Tibial artery (tissue), 4 donors: ENCODE results near the gene DCAF10.
A peak's percentile ranks its signal among the peaks of the same experiment; 100 is the strongest.

ENCODE experiments used
- DNase-seq, 2 donors: peaks; one replicate each; pipeline ENCODE4 v3.0.0-alpha.2; 2019
- H3K27ac ChIP-seq, 2 donors: fragments of 200-600 bp; sonication (generic) in 1 of 2; 1 replicate in 1 of 2; 2 replicates in 1 of 2; pipeline ENCODE4 v1.5.1; 2018 to 2019; ENCODE audit warnings: mild to moderate bottlenecking in 1 of 2
- H3K27me3 ChIP-seq, 2 donors: fragments of 200-600 bp; sonication (generic) in 1 of 2; one replicate each; pipeline versions ENCODE4 v1.5.1 to v1.6.0; 2016 to 2019
- H3K36me3 ChIP-seq, 3 donors: fragments of 200-600 bp; sonication (generic) in 2 of 3; one replicate each; pipeline ENCODE4 v1.5.1; 2016 to 2019; ENCODE audit warnings: mild to moderate bottlenecking in 2 of 3
- H3K4me1 ChIP-seq, 4 donors: fragments of 200-600 bp; sonication (generic) in 2 of 4; 1 replicate in 3 of 4; 2 replicates in 1 of 4; pipeline ENCODE4 v1.5.1; 2016 to 2019
- H3K4me3 ChIP-seq, 2 donors: fragments of 200-600 bp; sonication (generic) in 1 of 2; 1 replicate in 1 of 2; 2 replicates in 1 of 2; pipeline ENCODE4 v1.5.1; 2018 to 2019; ENCODE audit warnings: mild to moderate bottlenecking in 2 of 2
- H3K9me3 ChIP-seq, 3 donors: fragments of 200-600 bp; sonication (generic) in 1 of 3; one replicate each; pipeline ENCODE4 v1.5.1; 2016 to 2019
- intact Hi-C: fragments of 100-400 bp; cut with DNase I; formaldehyde crosslinking; loops from one replicate; pipeline ENCODE4 v1.15.0; 2023; ENCODE audit warnings: low total_unique reads
- TF ChIP-seq, protein P1 (sequence below), 2 experiments: fragments of 200-600 bp in 1 of 2; fragments of 450-650 bp in 1 of 2; IDR thresholded peaks; one replicate each; pipeline ENCODE4 v1.5.1; 2017 to 2019; ENCODE audit warnings: antibody characterized with exemption in 2 of 2, mild to moderate bottlenecking in 1 of 2, moderate library complexity in 1 of 2

The DCAF10 gene

DNA sequence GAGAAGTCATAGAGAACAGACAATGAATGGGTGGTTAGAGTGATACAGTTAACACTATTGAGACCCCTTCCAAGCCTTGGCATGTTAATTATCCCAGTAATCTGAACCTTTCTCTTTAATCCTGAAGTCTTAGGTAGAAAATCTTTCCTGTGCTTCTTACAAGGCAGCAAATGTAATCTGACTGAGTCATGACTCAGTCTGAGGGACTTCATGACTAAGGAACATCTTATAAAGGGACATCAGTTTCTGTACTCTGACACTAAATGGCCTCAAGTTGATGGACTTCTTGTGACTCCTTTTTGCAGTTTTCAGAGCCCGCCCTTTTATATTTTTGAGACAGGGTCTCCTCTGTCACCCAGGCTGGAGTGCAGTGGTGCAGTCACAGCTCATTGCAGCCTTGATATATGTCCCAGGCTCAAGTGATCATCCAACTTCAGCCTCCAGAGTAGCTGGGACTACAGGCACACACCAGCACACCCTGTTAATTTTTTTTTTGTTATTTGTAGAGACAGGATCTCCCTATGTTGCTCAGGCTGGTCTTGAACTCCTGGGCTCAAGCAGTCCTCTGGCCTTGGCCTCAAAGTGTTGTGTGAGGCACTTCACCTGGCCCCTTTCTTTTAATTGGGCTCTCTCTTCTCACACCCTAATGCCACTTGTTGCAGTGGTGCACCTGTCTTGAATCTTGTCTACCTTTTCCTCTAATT lies 25.2 kb upstream of the DCAF10 start:
- DNase-seq = no peak
- H3K36me3 ChIP-seq = peaks cover 52 to 86% (median 61%) of the 10 kb centered on the region in 3 donors
- H3K4me1 ChIP-seq = no peaks in the 10 kb centered on the region
- H3K4me3 ChIP-seq = no peak overlapping the region
- no peaks in the 10 kb centered on the region for H3K27me3 ChIP-seq
- H3K27ac ChIP-seq = no peak overlapping the region
- TF ChIP-seq, protein P1, sequence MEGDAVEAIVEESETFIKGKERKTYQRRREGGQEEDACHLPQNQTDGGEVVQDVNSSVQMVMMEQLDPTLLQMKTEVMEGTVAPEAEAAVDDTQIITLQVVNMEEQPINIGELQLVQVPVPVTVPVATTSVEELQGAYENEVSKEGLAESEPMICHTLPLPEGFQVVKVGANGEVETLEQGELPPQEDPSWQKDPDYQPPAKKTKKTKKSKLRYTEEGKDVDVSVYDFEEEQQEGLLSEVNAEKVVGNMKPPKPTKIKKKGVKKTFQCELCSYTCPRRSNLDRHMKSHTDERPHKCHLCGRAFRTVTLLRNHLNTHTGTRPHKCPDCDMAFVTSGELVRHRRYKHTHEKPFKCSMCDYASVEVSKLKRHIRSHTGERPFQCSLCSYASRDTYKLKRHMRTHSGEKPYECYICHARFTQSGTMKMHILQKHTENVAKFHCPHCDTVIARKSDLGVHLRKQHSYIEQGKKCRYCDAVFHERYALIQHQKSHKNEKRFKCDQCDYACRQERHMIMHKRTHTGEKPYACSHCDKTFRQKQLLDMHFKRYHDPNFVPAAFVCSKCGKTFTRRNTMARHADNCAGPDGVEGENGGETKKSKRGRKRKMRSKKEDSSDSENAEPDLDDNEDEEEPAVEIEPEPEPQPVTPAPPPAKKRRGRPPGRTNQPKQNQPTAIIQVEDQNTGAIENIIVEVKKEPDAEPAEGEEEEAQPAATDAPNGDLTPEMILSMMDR (IDR thresholded peaks at IDR 0.05) = no peak
- no peaks in the 10 kb centered on the region for H3K9me3 ChIP-seq
- intact Hi-C loops = no loop called here

DNA sequence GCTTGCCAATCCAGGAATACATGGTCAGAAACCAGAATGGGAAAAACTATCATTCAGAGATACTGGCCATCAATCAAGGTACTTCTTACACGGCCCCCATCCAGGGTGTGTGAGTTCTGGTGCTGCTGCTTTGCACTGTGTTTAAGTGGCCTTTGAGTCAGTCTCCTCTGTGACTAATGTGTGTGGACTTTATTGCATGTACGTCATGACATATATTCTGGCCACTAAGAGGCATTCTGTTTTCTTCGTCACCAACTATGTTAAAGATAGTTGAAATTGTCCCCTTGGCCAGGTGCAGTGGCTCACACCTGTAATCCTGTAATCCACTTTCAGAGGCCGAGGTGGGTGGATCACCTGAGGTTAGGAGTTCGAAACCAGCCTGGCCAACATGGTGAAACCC lies 24.3 kb upstream of the DCAF10 start:
- H3K27me3 ChIP-seq = no peaks in the 10 kb centered on the region
- no peak overlapping the region for H3K27ac ChIP-seq
- no peaks in the 10 kb centered on the region for H3K9me3 ChIP-seq
- intact Hi-C loops = no loop called here
- no peaks in the 10 kb centered on the region for H3K4me1 ChIP-seq
- DNase-seq = no peak
- no peak overlapping the region for H3K4me3 ChIP-seq
- TF ChIP-seq, protein P1 (IDR thresholded peaks at IDR 0.05) = no peak
- H3K36me3 ChIP-seq = peaks cover 46 to 86% (median 70%) of the 10 kb centered on the region in 3 donors

DNA sequence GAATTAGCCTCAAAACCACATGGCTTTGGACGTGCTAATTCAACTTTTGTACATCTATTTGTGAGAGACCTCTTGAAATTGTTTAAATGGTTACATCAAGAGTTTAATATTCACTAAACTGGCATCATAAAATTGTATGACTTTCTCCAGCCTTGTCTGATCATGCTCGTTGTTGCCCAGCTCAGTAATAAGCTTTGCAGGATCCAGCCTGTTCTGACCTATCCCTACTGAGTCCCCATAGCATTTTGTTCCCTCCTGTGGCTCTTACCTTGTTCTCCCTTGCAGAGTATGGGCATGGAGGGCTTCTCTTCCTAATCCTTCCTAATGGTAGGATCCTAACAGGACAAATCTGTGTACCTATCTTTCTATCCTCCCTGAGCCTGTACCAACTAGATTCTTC lies 22.1 kb upstream of the DCAF10 start:
- no peak for DNase-seq
- Histone ChIP-seq H3K27me3 (no peaks in the 10 kb centered on the region), H3K4me1 (peaks cover 0 to 15% (median 4%) of the 10 kb centered on the region in 4 donors), H3K4me3 (no peak overlapping the region), H3K9me3 (no peaks in the 10 kb centered on the region), H3K27ac (no peak overlapping the region), H3K36me3 (peaks cover 47 to 90% (median 76%) of the 10 kb centered on the region in 3 donors)
- intact Hi-C loops = no loop called here
- TF ChIP-seq, protein P1 (IDR thresholded peaks at IDR 0.05) = no peak

DNA sequence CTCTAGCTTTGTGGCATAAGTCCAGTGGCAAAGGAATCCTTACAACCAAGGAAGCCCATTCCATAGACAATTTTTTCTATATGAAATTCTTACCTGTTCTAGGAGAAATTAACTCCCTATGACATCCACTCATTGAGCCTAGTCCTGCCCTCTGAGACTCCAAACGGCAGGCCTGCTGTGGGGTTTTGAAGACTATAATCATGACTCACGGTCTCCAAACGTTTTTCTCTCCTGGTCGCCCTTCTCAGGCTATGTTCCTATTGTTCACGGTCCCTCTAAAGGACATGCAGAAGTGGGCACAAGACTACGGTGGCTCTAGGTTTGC lies 16.3 kb upstream of the DCAF10 start:
- DNase-seq = no peak
- TF ChIP-seq, protein P1 (IDR thresholded peaks at IDR 0.05) = no peak
- peak overlapping the region; percentile 74 to 98 for H3K4me3 ChIP-seq
- H3K27me3 ChIP-seq = peaks cover 0 to 4% of the 10 kb centered on the region in 2 donors
- H3K4me1 ChIP-seq = peaks cover 0 to 28% (median 16%) of the 10 kb centered on the region in 4 donors
- H3K27ac ChIP-seq = peak overlapping the region; percentile 80 to 84
- H3K36me3 ChIP-seq = peaks cover 26 to 42% (median 35%) of the 10 kb centered on the region in 3 donors
- H3K9me3 ChIP-seq = no peaks in the 10 kb centered on the region
- intact Hi-C loops = loop anchor here (10.0 kb wide), 1 partner anchor 199 kb away; no protein-coding TSS in a partner anchor

DNA sequence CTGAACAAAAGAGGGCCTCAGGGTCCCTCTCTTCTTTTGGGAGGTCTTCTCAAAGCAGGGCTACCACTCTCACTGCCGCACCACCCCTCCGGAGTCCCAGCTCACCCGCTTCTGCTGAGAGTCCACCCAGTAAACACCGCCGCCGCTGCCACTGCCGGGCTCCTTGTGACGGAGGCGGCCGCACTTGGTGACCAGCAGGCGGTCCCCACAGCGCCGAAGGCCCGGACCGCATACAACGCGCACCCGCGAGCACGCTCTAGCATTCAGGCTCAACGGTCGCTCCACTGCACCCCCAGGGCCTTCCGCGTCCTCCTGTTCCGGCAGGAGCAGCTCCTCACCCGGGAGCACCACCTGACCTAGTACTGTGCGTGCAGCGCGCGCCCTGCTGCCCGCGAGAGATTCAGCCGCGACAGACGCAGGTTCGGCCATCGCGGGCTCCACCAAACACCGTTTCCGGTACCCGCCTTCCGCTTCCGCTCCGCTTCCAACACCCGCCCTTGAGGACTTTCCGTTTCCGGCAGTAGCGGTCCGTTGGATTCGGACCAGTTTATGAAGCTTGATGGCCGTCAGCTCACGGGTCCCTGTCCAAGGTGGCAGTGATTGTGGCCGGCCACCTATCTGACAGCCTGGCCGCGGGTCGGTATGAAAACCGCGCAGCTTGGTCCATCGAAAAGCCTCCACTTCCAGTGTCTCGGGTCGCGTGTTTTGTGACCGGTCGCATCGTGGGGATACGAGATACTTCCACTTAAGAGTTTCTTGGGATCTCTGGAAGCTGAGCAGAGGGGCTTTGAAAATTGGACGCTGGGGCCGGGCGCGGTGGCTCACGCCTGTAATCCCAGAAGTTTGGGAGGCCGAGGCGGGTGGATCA lies 15.7 kb upstream of the DCAF10 start, which contains the start of gene EXOSC3:
TSS of gene EXOSC3 (minus strand) at position 449 of the 868 bp plus-strand sequence. CDS start at position 429, 20 bp downstream.
- peaks cover 0 to 4% of the 10 kb centered on the region in 2 donors for H3K27me3 ChIP-seq
- H3K27ac ChIP-seq = peak within 1 kb of the TSS; percentile 80 to 84
- peaks cover 20 to 36% (median 32%) of the 10 kb centered on the region in 3 donors for H3K36me3 ChIP-seq
- H3K4me3 ChIP-seq = peak within 1 kb of the TSS; percentile 74 to 98
- intact Hi-C loops = loop anchor here (10.0 kb wide), 1 partner anchor 200 kb away; no protein-coding TSS in a partner anchor
- TF ChIP-seq, protein P1 (IDR thresholded peaks at IDR 0.05) = no peak
- peak; percentile 85 to 92 for DNase-seq
- H3K4me1 ChIP-seq = peaks cover 0 to 28% (median 16%) of the 10 kb centered on the region in 4 donors
- H3K9me3 ChIP-seq = no peaks in the 10 kb centered on the region
